ENCODE data around the gene ARHGAP35.
"Not testable (repeated sequence)": the region's sequence is repeated elsewhere in the genome, so short reads cannot be mapped to it uniquely, and the experiment has no call there.

ARHGAP35 gene

GRCh38 chr19:46845959-46846459 is 14.8 kb upstream of the ARHGAP35 start:
- no peak for DNase-seq

GRCh38 chr19:46847528-46847927 is 13.3 kb upstream of the ARHGAP35 start:
- DNase-seq, result no peak

- no peak for DNase-seq
Measured at GRCh38 chr19:46848389-46848788, 12.4 kb upstream of the ARHGAP35 start.

- DNase-seq, result no peak
Measured at GRCh38 chr19:46849610-46850009, 11.2 kb upstream of the ARHGAP35 start.

GRCh38 chr19:46850228-46851203 is 10.3 kb upstream of the ARHGAP35 start, which contains the start of gene AP2S1:
Gene AP2S1 (minus strand): TSS chr19:46850846. CDS start chr19:46850766, 80 bp downstream.
- peak; percentile 99 for DNase-seq

GRCh38 chr19:46852830-46853229 is 8.0 kb upstream of the ARHGAP35 start:
- no peak for DNase-seq

GRCh38 chr19:46854698-46855097 is 6.1 kb upstream of the ARHGAP35 start:
- DNase-seq, result not testable (repeated sequence)

- DNase-seq, result peak; percentile 96
Measured at GRCh38 chr19:46856062-46857022, 4.5 kb upstream of the ARHGAP35 start.

- peak; percentile 88 for DNase-seq
Measured at GRCh38 chr19:46859637-46860124, 1.1 kb upstream of the ARHGAP35 start.

GRCh38 chr19:46860125-46860845 is 512 bp upstream of the ARHGAP35 start:
- DNase-seq, result peak; percentile 99

GRCh38 chr19:46861691-46862502 is 1.1 kb downstream of the ARHGAP35 start:
- no peak for DNase-seq

GRCh38 chr19:46862503-46862834 is 1.7 kb downstream of the ARHGAP35 start:
- no peak for DNase-seq

GRCh38 chr19:46862974-46863632 is 2.3 kb downstream of the ARHGAP35 start:
- DNase-seq, result no peak

GRCh38 chr19:46863818-46864629 is 3.2 kb downstream of the ARHGAP35 start:
- DNase-seq, result peak; percentile 62

- DNase-seq, result no peak
Measured at GRCh38 chr19:46866407-46867136, 5.8 kb downstream of the ARHGAP35 start.

- no peak for DNase-seq
Measured at GRCh38 chr19:46867170-46867569, 6.4 kb downstream of the ARHGAP35 start.

GRCh38 chr19:46868025-46868802 is 7.4 kb downstream of the ARHGAP35 start:
- DNase-seq, result no peak

GRCh38 chr19:46871173-46871572 is 10.4 kb downstream of the ARHGAP35 start:
- DNase-seq, result not testable (repeated sequence)

Data from fibroblast of upper back skin (primary cell).